Neural cell (in vitro differentiated cells): ENCODE data around the gene MAST1. TPM values are rescaled to one million over a fixed set of nuclear protein-coding genes. Genes with fewer than 3 reads are reported as not detected.

ENCODE experiments used
- H2AFZ ChIP-seq: fragments of 200-600, 300-800 bp; sonication (generic), shearing (Covaris generic); 2 replicates; pipeline ENCODE4 v1.6.0; 2014; ENCODE audit warnings: low read depth, mild to moderate bottlenecking, antibody characterized with exemption, low read length, moderate library complexity
- H3F3A ChIP-seq: fragments of 200-600 bp; shearing (Covaris generic); 2 replicates; pipeline ENCODE4 v1.6.1; 2016; ENCODE audit warnings: mild to moderate bottlenecking, moderate library complexity, mixed read lengths, antibody characterized with exemption, low read length; ENCODE audit not compliant: insufficient read depth, poor library complexity, severe bottlenecking
- H3K27ac ChIP-seq: fragments of 200-600, 300-800 bp; sonication (generic), shearing (Covaris generic); 2 replicates; pipeline ENCODE4 v1.5.1; 2014; ENCODE audit warnings: mild to moderate bottlenecking, low read length, moderate library complexity
- H3K27me3 ChIP-seq: fragments of 300-800, 200-600 bp; sonication (generic), shearing (Covaris generic); 2 replicates; pipeline ENCODE4 v1.6.0; 2014; ENCODE audit warnings: mild to moderate bottlenecking, low read depth, low read length, moderate library complexity; ENCODE audit not compliant: insufficient read depth
- H3K36me3 ChIP-seq: fragments of 300-800, 200-600 bp; sonication (generic), shearing (Covaris generic); 2 replicates; pipeline ENCODE4 v1.5.1; 2014; ENCODE audit warnings: mild to moderate bottlenecking, antibody characterized with exemption, low read length, moderate library complexity; ENCODE audit not compliant: insufficient read depth
- H3K4me2 ChIP-seq: fragments of 300-800, 200-600 bp; sonication (generic), shearing (Covaris generic); 2 replicates; pipeline ENCODE4 v1.6.0; 2014; ENCODE audit warnings: mild to moderate bottlenecking, low read length
- H3K4me3 ChIP-seq: fragments of 300-800, 200-600 bp; sonication (generic), shearing (Covaris generic); 2 replicates; pipeline ENCODE4 v1.5.1; 2014; ENCODE audit warnings: mild to moderate bottlenecking, low read length, moderate library complexity
- H3K79me2 ChIP-seq: fragments of 200-600 bp; shearing (Covaris generic); replicated peaks from 2 replicates; pipeline ENCODE4 v1.6.0; 2014; ENCODE audit warnings: mild to moderate bottlenecking, low read length, moderate library complexity; ENCODE audit not compliant: insufficient read depth
- H3K9ac ChIP-seq: fragments of 300-800, 200-600 bp; sonication (generic), shearing (Covaris generic); 2 replicates; pipeline ENCODE4 v1.6.1; 2016; ENCODE audit warnings: mild to moderate bottlenecking, low read length, mixed read lengths
- H3K9me2 ChIP-seq: fragments of 200-600 bp; shearing (Covaris generic); 2 replicates; pipeline ENCODE4 v1.6.1; 2016; ENCODE audit warnings: mild to moderate bottlenecking, low read length, mixed read lengths; ENCODE audit not compliant: insufficient read depth
- H3K9me3 ChIP-seq: fragments of 200-600, 300-800 bp; sonication (generic), shearing (Covaris generic); 2 replicates; pipeline ENCODE4 v1.6.1; 2016; ENCODE audit warnings: mild to moderate bottlenecking, mixed run types, low read length, moderate library complexity, mixed read lengths
- H4K20me1 ChIP-seq: fragments of 200-600 bp; shearing (Covaris generic); 2 replicates; pipeline ENCODE4 v1.6.1; 2016; ENCODE audit warnings: mild to moderate bottlenecking, mixed run types; ENCODE audit not compliant: insufficient read depth
- CTCF ChIP-seq: fragments of 450-650 bp; IDR thresholded peaks from 2 replicates; pipeline ENCODE4 v1.5.1; 2014; ENCODE audit warnings: antibody characterized with exemption, mild to moderate bottlenecking, moderate library complexity; ENCODE audit not compliant: poor library complexity, severe bottlenecking
- EP300 ChIP-seq: fragments of 450-650 bp; conservative IDR thresholded peaks from 2 replicates; pipeline ENCODE4 v1.6.1; 2014; ENCODE audit warnings: antibody characterized with exemption, mild to moderate bottlenecking, moderate library complexity; ENCODE audit not compliant: poor library complexity, severe bottlenecking
- EZH2 ChIP-seq: fragments of 200-600, 300-800 bp; shearing (Covaris generic), sonication (generic); IDR thresholded peaks from 2 replicates; pipeline ENCODE4 v1.6.1; 2014; ENCODE audit warnings: antibody characterized with exemption, low read length, borderline replicate concordance, mild to moderate bottlenecking; ENCODE audit not compliant: insufficient read depth, poor library complexity, severe bottlenecking
- MXI1 ChIP-seq: fragments of 450-650 bp; conservative IDR thresholded peaks from 2 replicates; pipeline ENCODE4 v1.6.1; 2014; ENCODE audit warnings: antibody characterized with exemption, mild to moderate bottlenecking; ENCODE audit not compliant: poor library complexity, severe bottlenecking
- POLR2AphosphoS5 ChIP-seq: IDR thresholded peaks from 2 replicates; pipeline ENCODE4 v1.6.1; 2012
- RAD21 ChIP-seq: fragments of 450-650 bp; conservative IDR thresholded peaks from 2 replicates; pipeline ENCODE4 v1.6.1; 2014; ENCODE audit warnings: antibody characterized with exemption, mild to moderate bottlenecking, moderate library complexity
- SMC3 ChIP-seq: fragments of 450-650 bp; conservative IDR thresholded peaks from 2 replicates; pipeline ENCODE4 v1.6.1; 2014; ENCODE audit warnings: antibody characterized with exemption, mild to moderate bottlenecking, moderate library complexity; ENCODE audit not compliant: poor library complexity
- TAF1 ChIP-seq: IDR thresholded peaks from 2 replicates; pipeline ENCODE4 v1.6.1; 2012; ENCODE audit warnings: low read depth
- polyA plus RNA-seq: library from polyadenylated mRNA; depleted of rRNA; stranded (reverse); fragments of >200 nt; gene quantifications from 2 replicates; pipeline ENCODE4 v1.2.3, GENCODE V29; 2014
- TF ChIP-seq, protein P1 (sequence below): IDR thresholded peaks from 2 replicates; pipeline ENCODE4 v1.6.1; 2012; ENCODE audit warnings: borderline replicate concordance

The MAST1 gene
- polyA plus RNA-seq, 1 donor from 2014 or later, result 65.0 TPM

- Histone ChIP-seq H3K9ac (peak overlapping the region; percentile 82), H3K4me3 (peak overlapping the region; percentile 87), H3K36me3 (no peaks in the 10 kb centered on the region), H3F3A (no peaks in the 10 kb centered on the region), H4K20me1 (no peaks in the 10 kb centered on the region), H3K79me2 (no peaks in the 10 kb centered on the region), H3K9me3 (no peaks in the 10 kb centered on the region), H2AFZ (no peak overlapping the region), H3K27me3 (peaks cover 29% of the 10 kb centered on the region), H3K27ac (peak overlapping the region; percentile 52), H3K9me2 (no peaks in the 10 kb centered on the region), H3K4me2 (peak overlapping the region; percentile 80)
- no peak for TF ChIP-seq CTCF
- no peak for TF ChIP-seq EZH2
- TF ChIP-seq POLR2AphosphoS5, result peak; percentile 82
- TF ChIP-seq, protein P1, sequence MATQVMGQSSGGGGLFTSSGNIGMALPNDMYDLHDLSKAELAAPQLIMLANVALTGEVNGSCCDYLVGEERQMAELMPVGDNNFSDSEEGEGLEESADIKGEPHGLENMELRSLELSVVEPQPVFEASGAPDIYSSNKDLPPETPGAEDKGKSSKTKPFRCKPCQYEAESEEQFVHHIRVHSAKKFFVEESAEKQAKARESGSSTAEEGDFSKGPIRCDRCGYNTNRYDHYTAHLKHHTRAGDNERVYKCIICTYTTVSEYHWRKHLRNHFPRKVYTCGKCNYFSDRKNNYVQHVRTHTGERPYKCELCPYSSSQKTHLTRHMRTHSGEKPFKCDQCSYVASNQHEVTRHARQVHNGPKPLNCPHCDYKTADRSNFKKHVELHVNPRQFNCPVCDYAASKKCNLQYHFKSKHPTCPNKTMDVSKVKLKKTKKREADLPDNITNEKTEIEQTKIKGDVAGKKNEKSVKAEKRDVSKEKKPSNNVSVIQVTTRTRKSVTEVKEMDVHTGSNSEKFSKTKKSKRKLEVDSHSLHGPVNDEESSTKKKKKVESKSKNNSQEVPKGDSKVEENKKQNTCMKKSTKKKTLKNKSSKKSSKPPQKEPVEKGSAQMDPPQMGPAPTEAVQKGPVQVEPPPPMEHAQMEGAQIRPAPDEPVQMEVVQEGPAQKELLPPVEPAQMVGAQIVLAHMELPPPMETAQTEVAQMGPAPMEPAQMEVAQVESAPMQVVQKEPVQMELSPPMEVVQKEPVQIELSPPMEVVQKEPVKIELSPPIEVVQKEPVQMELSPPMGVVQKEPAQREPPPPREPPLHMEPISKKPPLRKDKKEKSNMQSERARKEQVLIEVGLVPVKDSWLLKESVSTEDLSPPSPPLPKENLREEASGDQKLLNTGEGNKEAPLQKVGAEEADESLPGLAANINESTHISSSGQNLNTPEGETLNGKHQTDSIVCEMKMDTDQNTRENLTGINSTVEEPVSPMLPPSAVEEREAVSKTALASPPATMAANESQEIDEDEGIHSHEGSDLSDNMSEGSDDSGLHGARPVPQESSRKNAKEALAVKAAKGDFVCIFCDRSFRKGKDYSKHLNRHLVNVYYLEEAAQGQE, result peak; percentile 22
- no peak for TF ChIP-seq SMC3
- peak; percentile 86 for TF ChIP-seq EP300
- no peak for TF ChIP-seq RAD21
- TF ChIP-seq MXI1, result peak; percentile 27
- peak; percentile 54 for TF ChIP-seq TAF1
Observed at GRCh38 chr19:12793290-12794195, 44.8 kb upstream of the MAST1 start.

- no peaks in the 10 kb centered on the region for H3K9me3 ChIP-seq
- H3K9me2 ChIP-seq, result no peaks in the 10 kb centered on the region
- no peak overlapping the region for H3K27ac ChIP-seq
- H3K4me2 ChIP-seq, result peak overlapping the region; percentile 55
- H3K4me3 ChIP-seq, result peak overlapping the region; percentile 87
- no peaks in the 10 kb centered on the region for H3K79me2 ChIP-seq
- H3K27me3 ChIP-seq, result peaks cover 29% of the 10 kb centered on the region
- no peaks in the 10 kb centered on the region for H3K36me3 ChIP-seq
- peak overlapping the region; percentile 82 for H3K9ac ChIP-seq
- no peaks in the 10 kb centered on the region for H4K20me1 ChIP-seq
- TF ChIP-seq MXI1, result no peak
- TF ChIP-seq, protein P1, result no peak
- no peak for TF ChIP-seq EZH2
- no peak for TF ChIP-seq RAD21
- no peak for TF ChIP-seq CTCF
- no peak for TF ChIP-seq EP300
- no peak for TF ChIP-seq POLR2AphosphoS5
- no peak for TF ChIP-seq SMC3
- TF ChIP-seq TAF1, result no peak
- no peak overlapping the region for H2AFZ ChIP-seq
- H3F3A ChIP-seq, result no peaks in the 10 kb centered on the region
Observed at GRCh38 chr19:12794196-12794941, 43.9 kb upstream of the MAST1 start.
